GM12878 (cell line): ENCODE results near the gene FNDC3B. TPM values are rescaled to one million over a fixed set of nuclear protein-coding genes. Genes with fewer than 3 reads are reported as not detected.

Experiments used
- ATAC-seq: fragments of 200-7000 bp; cut with Tn5 transposase; 3 replicates; pipeline ENCODE4 v1.9.1; 2020; ENCODE audit warnings: mild to moderate bottlenecking, moderate library complexity
- BruUV-seq: library from RNA; stranded (reverse); fragments of 400-500 nt; replicated peaks from 2 replicates; lab custom pipeline; 2021; lab: Mats Ljungman, UMichigan
- CTCF ChIA-PET: fragments of 300-600 bp; sonication (Branson Sonifier 250); formaldehyde crosslinking; extraction: SDS; loops from one replicate; lab custom pipeline; 2021; ENCODE audit warnings: inconsistent platforms; lab: Yijun Ruan, JAX
- POLR2A ChIA-PET: fragments of 350-600 bp; formaldehyde crosslinking; extraction: SDS; loops from one replicate; lab custom pipeline; 2021; ENCODE audit warnings: inconsistent platforms; lab: Charles Lee
- RAD21 ChIA-PET: fragments of 300-600 bp; sonication (Branson Sonifier 250); formaldehyde crosslinking; loops from one replicate; lab custom pipeline; 2023; ENCODE audit warnings: antibody characterized with exemption; ENCODE audit not compliant: unreplicated experiment; lab: Charles Lee
- SMC1A ChIA-PET: fragments of 300-600 bp; sonication (Branson Sonifier 250); formaldehyde crosslinking; loops from one replicate; lab custom pipeline; 2023; ENCODE audit not compliant: unreplicated experiment, uncharacterized antibody; lab: Charles Lee
- DNase-seq: peaks from one replicate; pipeline ENCODE4 v3.0.0-alpha.2; 2011; ENCODE audit warnings: low read depth, low spot score
- FAIRE-seq: peaks from 3 replicates; lab custom pipeline; 2011; peaks lifted over from hg19 to GRCh38; lab: Jason Lieb, UNC
- H2AFZ ChIP-seq: 2 replicates; pipeline ENCODE4 v1.6.0; 2011; ENCODE audit warnings: low read depth, low read length, control low read depth; ENCODE audit not compliant: control insufficient read depth
- H3K27ac ChIP-seq: 2 replicates; pipeline ENCODE4 v1.5.1; 2011; ENCODE audit warnings: control low read depth; ENCODE audit not compliant: control insufficient read depth, insufficient read depth
- H3K27me3 ChIP-seq, 2 experiments: replicated peaks in 1 of 2; 2 replicates each; pipeline versions ENCODE4 v1.6.0 to v1.6.1; 2011; ENCODE audit warnings: low read length in 1 of 2; ENCODE audit not compliant: control insufficient read depth in 2 of 2, insufficient read depth in 2 of 2
- H3K36me3 ChIP-seq, 2 experiments: 2 replicates each; pipeline ENCODE4 v1.5.1; 2011; ENCODE audit warnings: low read length in 1 of 2; ENCODE audit not compliant: control insufficient read depth in 2 of 2, insufficient read depth in 2 of 2
- H3K4me1 ChIP-seq: 2 replicates; pipeline ENCODE4 v1.6.1; 2011; ENCODE audit warnings: mild to moderate bottlenecking, low read length, moderate library complexity, mixed read lengths; ENCODE audit not compliant: control insufficient read depth, insufficient read depth
- H3K4me2 ChIP-seq: 2 replicates; pipeline ENCODE4 v1.6.0; 2011; ENCODE audit warnings: control low read depth; ENCODE audit not compliant: control insufficient read depth, insufficient read depth
- H3K4me3 ChIP-seq: fragments of 200-600 bp; sonication (generic); 2 replicates; pipeline ENCODE4 v1.5.1; 2016
- H3K79me2 ChIP-seq: 2 replicates; pipeline ENCODE4 v1.6.0; 2011; ENCODE audit warnings: low read length; ENCODE audit not compliant: control insufficient read depth, insufficient read depth
- H3K9ac ChIP-seq: 2 replicates; pipeline ENCODE4 v1.8.0; 2011; ENCODE audit warnings: low read length, control low read depth, mixed read lengths; ENCODE audit not compliant: control insufficient read depth, insufficient read depth
- H3K9me3 ChIP-seq: replicated peaks from 3 replicates; pipeline ENCODE4 v1.5.1; 2011; ENCODE audit warnings: mild to moderate bottlenecking, low read length; ENCODE audit not compliant: control insufficient read depth, insufficient read depth
- H4K20me1 ChIP-seq: 2 replicates; pipeline ENCODE4 v1.6.0; 2011; ENCODE audit not compliant: control insufficient read depth, insufficient read depth
- CTCF ChIP-seq, 3 experiments: IDR thresholded peaks in 2 of 3; conservative IDR thresholded peaks in 1 of 3; 2 replicates each; pipeline ENCODE4 v1.5.1; 2011; ENCODE audit warnings: low read depth in 3 of 3, low read length in 3 of 3, mild to moderate bottlenecking in 3 of 3, control low read depth in 2 of 3, moderate library complexity in 2 of 3, inconsistent platforms in 1 of 3, mixed read lengths in 1 of 3; ENCODE audit not compliant: control insufficient read depth in 2 of 3, insufficient read depth in 1 of 3; ENCODE audit errors: extremely low read depth in 1 of 3
- MAX ChIP-seq: IDR thresholded peaks from 2 replicates; pipeline ENCODE4 v1.6.1; 2012; ENCODE audit warnings: low read depth, low read length, improper control_type of control experiment
- NFIC ChIP-seq: IDR thresholded peaks from 2 replicates; pipeline ENCODE4 v1.6.1; 2012; ENCODE audit warnings: low read depth, mild to moderate bottlenecking, inconsistent platforms, low read length, moderate library complexity
- NKRF ChIP-seq: fragments of 450-650 bp; conservative IDR thresholded peaks from 2 replicates; pipeline ENCODE4 v1.6.1; 2017; ENCODE audit warnings: mild to moderate bottlenecking, moderate library complexity
- WGBS: methylation state at CpG from one replicate; pipeline ENCODE4 v1.1.6; 2016; ENCODE audit warnings: low lambda C conversion rate; ENCODE audit not compliant: insufficient replicate concordance, insufficient coverage; ENCODE audit errors: missing lambda C conversion rate; 5-methylcytosine and 5-hydroxymethylcytosine counted together
- in situ Hi-C: fragments of 300-500 bp; cut with MboI; formaldehyde crosslinking; loops from 9 replicates; pipeline ENCODE4 v1.14.3; 2018; ENCODE audit warnings: mixed read lengths
- intact Hi-C: fragments of 100-400 bp; cut with micrococcal nuclease; formaldehyde crosslinking; loops from one replicate; pipeline ENCODE4 v1.14.2; 2022; ENCODE audit not compliant: unreplicated experiment
- polyA plus RNA-seq, 11 experiments: library from polyadenylated mRNA; depleted of rRNA in 4 of 11; unstranded in 6 of 11; stranded (reverse) in 5 of 11; fragments of >200 nt; fragmentation: Nextera tagmentation in 4 of 11; fragmentation: Illumina TruSeq in 1 of 11; extraction: Ambion mirVana in 4 of 11; extraction: Trizol in 1 of 11; gene quantifications; 1 replicate in 1 of 11; 2 replicates in 10 of 11; pipeline versions ENCODE4 v1.2.1 to v1.2.3, GENCODE V29; 2011 to 2016; ENCODE audit warnings: inconsistent platforms in 2 of 11, missing spikeins in 2 of 11, low read depth in 1 of 11
- total RNA-seq, 4 experiments: library from RNA; depleted of rRNA in 3 of 4; stranded (reverse); fragments of >200 nt in 3 of 4; fragmentation: Illumina TruSeq in 1 of 4; extraction: Trizol in 1 of 4; gene quantifications; 2 replicates each; pipeline versions ENCODE4 v1.2.1 to v1.2.3, GENCODE V29; 2013 to 2021

Gene FNDC3B
- total and polyA plus RNA-seq, 10 of the 15 experiments (the other 5 are each of a cell fraction or from before 2014, with no cell fraction given), result 7.9 to 35.0 (median 18.5) TPM

GRCh38 chr3:172124271-172124670 is 84.9 kb downstream of the FNDC3B start:
- Histone ChIP-seq H4K20me1 (no peaks in the 10 kb centered on the region), H3K79me2 (peaks cover 2% of the 10 kb centered on the region), H3K36me3 (peaks cover 8 to 14% of the 10 kb centered on the region in 2 experiments), H3K4me3 (no peak overlapping the region), H3K4me1 (no peaks in the 10 kb centered on the region), H3K4me2 (no peak overlapping the region), H2AFZ (no peak overlapping the region), H3K27ac (no peak overlapping the region), H3K9ac (no peak overlapping the region), H3K27me3 (no peaks in the 10 kb centered on the region), H3K9me3 (no peaks in the 10 kb centered on the region; the same call in 2 of the 3 replicates)
- ChIA-PET POLR2A (no interaction called here), SMC1A (interaction anchor here (1.0 to 12.5 kb wide), 2 partner anchors 16 kb away, joined by 3 to 107 read pairs; no protein-coding TSS in a partner anchor), CTCF (interaction anchor here (0.5 to 1.3 kb wide), 2 partner anchors 173 to 208 kb away, joined by 3 read pairs; no protein-coding TSS in a partner anchor), RAD21 (interaction anchor here (1.6 kb wide), 1 partner anchor 84 kb away, joined by 3 read pairs; no protein-coding TSS in a partner anchor)
- DNase-seq (no peak), ATAC-seq (no peak), FAIRE-seq (no peak)
- intact Hi-C loops (no loop called here), in situ Hi-C loops (no loop called here)
- TF ChIP-seq NFIC, result no peak
- TF ChIP-seq MAX, result no peak
- no peak for TF ChIP-seq NKRF
- no peak for TF ChIP-seq CTCF (IDR thresholded peaks at IDR 0.05 in 2 of 3, conservative IDR thresholded peaks at IDR 0.05 in 1 of 3; ENCODE audit: control insufficient read depth in 2 of 3, extremely low read depth in 1 of 3, insufficient read depth in 1 of 3, low read depth in 3 of 3, low read length in 3 of 3)
- BruUV-seq, result no TSS peak
- 100% methylated on average over 5 of the region's 5 CpGs for WGBS
